NOMO-1 treated with DMSO at 0.1 percent for 48 hours (cell line): ENCODE data around the gene DMXL1.

Source experiments
- DNase-seq: peaks from one replicate; lab custom pipeline; 2025; ENCODE audit not compliant: unreplicated experiment; lab: John Stamatoyannopoulos, UW

The DMXL1 gene

DNA sequence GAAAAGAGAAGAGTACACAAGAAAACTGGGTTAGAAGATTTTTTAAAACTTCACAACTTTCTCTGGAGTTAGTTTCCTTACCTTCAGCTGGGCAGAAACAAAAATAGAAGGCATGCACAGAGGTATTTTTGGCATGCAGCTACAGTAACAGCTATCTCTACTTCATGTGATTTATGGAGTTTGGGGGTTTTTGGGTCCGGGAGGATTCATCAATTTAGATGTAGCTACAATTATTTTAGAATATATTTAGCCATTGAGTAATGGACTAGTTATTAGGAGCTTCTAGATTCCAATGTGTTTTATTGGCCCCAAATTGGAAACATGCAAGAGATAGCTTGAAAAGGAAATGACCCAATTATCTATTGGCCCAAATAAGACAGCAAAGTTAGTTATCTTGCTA, 193.3 kb downstream of the DMXL1 start:
- no peak for DNase-seq

DNA sequence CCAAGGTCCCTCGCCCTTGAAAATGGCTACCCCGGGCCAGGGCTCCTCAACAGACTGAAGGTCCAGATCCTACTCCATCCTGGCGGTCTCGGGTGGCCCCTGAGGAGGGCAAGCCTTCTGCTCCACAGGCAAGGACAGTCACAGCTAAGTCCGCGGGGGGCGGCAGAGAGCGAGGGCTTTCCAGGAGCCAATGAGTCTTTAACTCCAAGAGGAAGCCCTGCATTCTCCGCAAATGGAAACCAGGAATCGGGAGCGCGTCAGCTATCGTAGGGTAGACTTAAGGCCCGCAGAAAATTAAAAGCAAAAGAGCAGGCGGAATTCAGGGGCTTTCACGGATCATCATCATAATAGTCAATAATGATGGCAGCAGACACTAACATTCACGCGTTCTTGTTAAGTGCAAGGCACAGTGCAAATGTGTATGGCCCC, 197.1 kb downstream of the DMXL1 start:
- peak; percentile 95 for DNase-seq

DNA sequence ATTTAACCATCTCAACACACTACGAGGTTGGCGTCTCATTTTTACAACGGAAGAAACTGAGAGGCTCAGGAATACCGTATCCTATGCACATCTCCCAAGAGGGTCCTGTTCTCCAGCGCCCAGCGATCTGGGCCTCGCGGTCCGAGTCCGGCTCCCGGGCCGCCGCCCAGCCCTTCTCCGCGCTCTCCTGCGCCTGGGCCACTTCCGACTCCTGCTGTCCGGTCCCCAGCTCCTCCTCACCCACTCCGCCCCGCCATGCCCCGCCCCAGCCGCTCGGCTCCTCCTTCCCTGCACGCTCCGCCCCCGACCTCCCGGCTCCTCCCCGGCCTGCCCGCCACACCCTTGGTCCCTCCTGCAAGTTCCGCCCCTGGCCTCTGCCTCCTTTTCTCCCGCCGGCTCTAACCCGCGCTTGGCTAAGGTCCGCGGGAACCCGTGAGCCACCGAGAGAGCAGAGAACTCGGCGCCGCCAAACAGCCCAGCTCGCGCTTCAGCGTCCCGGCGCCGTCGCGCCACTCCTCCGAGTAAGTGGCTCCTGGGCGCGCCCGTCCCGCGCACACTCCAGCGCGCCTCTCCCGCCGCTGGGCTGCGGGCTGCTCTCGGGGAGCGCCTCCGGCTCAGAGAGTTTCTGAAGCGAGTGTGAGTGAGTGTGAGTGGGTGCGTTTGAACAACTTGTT, 197.6 kb downstream of the DMXL1 start:
- peak; percentile 93 for DNase-seq

DNA sequence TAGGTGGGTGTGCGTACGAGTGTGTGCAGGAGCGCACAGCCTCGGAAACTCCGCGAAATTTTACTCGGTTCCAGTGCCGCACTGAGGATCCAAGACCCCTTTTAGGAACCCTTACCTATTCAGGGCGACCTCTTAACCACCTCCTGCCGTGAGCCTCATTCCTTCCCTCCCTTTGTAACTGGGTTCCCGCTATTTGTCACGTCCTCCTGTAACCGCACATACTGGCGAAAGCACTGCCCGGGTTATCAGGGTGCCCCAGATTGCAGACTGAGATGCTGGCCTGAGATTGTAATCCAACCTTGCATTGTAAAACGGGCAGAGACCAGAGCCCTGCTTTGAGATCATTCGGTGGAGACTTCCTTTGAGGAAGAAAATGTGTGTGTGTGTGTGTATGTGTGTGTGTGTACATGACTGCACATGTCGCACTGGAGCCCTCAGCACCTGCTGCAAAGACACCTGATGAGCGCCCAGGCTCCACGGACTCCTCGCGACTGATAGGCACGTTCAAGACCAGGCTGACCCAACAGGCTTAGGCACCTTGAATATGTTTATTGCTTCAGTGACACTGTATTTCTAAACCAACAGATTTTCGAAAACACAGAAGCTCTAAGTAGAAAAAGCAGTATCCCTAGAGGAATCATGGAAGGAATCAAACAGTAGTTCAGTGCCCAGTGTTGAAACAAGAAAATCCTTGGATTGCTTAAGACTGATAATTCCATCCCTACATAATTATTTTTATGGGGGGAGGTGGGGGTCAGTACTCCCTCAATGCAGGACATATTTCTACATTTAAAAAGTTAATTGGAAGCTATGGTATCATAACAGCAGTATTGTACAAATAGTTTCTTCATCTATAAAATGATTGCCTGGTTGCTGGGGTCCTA, 198.4 kb downstream of the DMXL1 start:
- no peak for DNase-seq

DNA sequence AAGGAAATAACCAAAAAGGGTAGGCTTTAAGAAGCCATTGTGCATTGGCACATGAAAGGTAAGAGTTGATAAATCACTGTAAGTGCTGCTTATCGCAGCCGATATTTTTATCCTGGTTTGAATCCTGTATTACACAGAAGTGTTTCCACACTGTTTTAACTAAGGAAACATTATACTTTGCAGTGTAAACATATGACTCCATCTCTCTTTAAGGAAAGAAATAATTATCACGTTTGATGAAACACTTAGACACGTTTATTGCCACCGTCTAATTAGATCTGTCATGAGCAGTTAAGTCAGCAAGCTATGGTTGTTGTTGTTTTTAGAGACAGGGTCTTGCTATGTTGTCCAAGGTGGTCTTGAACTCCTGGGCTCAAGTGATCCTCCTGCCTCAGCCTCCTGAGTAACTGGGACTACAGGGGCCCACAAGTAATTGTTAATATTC, 199.3 kb downstream of the DMXL1 start:
- DNase-seq: no peak

DNA sequence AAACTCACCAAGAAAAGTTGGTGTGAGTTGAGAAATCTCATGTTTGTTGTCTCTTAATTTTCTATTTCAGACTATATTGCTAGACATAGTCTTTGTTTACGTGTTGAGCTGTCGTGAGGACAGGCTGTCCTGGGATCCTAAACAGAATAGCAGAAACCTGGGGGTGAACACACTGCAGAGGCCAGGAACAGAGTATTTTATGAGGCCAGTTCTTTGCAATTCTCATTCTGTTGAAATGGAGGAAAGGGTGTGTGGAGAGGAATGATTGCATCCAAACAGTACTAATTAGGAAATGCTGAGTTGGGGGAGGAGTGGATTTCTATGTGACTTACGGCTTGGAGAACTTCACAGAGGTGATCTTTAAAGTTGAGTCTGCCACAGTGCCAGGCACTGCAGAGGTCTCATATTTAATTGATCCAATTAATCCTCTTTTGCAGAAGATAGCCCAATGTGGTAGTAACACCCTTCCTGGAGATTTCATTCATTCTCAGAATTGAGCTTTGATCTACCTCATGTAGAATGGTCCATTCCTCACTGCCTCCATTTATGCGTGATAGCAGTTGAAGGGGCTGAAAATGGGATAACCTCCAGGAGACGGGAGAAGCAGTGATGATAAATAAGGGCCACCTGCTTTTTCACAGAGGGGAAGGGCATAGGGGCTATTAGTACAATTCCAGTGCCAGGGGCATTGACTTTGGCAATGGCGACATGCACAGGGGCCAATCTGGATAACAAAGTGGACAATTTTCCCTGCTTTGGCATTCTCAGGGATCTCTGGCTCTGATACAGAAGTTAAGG, 200.3 kb downstream of the DMXL1 start:
- DNase-seq: no peak

DNA sequence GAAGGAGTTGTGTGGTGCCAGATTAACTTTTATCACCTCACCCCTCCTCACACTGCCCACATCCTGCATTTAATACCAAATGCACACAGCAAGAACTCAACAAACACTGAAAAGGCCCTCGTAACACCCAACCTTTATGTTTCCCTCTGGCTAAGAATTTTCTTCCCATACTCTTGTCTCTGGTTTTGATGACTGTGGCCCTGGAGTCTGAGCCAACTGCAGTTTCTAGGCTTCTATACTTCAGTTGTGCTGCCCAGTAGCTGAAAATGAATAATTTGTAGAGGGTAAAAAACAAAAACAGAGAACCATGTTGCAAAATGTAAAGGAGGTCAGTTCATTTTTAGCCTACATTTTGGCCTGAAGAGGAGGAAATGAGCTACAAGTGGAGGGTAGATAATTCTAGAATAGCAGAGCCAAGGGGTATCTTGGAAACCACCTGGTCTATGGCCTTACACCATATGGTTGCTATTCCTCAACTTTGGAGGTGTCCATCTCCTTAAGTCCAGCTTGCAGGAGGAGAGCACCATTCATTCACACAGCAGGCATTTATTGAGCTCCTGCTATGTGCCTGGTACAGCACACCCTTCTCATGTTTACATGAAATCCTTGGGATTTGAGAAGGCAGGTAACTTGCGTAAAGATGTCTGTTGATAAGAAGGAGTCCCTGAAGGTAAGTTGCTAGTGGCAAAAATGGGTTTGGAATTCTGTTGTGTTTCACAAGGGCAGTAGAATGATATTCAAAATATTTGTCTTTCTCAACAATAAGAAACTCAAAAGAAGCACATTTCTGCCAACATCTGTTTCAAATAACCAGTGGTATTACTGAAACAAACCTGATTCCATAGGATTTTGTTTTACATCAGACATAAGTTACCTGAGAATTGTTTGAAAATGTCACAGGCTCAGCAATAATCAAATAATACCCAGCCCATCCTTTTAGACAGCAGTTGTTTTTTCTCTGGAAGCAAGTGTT, 201.2 kb downstream of the DMXL1 start:
- no peak for DNase-seq

DNA sequence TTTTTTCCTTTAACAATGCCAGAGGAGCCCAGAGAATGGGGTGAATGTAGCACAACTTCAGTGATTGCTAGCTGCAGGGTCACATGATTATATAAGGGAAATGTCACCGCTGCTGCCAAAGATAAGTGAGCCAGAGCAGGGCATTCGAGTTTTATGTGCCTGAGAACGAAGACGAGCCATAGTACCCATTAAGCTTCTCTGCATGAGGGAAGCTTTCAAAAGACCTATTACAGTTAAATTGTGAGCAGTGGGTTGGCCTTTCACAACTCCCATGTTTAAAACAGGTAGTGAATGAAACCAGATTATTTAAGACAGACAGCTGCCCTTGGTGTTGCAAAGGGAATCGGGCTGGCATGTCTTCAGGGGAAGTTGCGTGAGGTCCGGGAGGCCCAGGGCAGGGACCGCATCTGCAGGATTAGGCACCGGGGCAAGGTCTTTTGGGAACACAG, 202.5 kb downstream of the DMXL1 start:
- DNase-seq: peak; percentile 94

DNA sequence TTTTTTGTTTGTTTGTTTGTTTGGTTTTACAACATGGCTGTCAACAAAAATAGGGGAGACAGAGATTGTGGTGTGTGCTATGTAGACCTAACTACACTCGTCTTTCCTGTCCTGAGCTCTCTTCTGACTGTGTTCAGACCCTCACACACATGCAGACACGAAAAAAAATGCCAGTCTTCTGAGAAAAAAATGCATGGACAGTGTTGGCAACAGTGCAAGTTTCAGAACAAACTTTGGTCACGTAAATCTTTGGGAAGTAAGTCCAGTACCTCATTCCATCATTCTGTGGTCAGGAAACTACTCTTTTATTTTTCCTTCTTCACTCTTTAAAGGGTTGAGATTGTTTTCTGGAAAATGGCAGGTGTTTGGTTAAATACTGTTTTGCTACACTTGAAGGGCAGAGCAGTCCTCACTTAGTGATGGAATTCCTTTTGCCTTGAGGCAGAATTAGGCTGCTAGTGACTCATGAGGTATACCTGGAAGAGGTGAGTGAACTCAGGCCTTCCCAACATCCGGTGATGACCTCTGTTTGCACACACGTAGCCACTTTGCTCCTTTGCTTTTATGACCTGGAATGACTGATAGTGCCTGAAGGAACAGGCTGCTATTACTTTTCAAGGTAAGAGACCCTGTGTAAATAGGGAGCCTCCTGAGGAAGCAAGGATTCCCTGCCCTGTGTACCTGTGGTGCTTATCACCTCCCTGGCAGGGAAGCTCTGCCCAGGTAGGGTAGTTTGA, 203.3 kb downstream of the DMXL1 start:
- DNase-seq: no peak

DNA sequence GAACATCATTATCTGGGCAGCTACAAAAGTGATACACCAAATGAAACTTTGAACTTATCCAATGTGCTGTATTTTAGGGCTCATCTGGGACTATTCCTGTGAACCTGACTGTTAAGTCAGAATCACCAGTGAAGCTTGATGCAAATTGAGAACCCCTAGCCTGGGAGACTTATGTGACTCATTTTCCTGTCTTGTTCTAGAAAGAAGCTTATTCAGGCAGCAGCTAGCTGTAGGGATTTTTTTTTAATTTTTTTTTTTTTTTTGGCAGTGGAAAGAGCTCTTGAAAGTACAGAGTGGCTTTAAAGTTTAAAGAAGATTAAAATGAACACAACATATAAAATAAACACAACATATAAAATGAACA, 203.9 kb downstream of the DMXL1 start:
- DNase-seq: peak; percentile 44

DNA sequence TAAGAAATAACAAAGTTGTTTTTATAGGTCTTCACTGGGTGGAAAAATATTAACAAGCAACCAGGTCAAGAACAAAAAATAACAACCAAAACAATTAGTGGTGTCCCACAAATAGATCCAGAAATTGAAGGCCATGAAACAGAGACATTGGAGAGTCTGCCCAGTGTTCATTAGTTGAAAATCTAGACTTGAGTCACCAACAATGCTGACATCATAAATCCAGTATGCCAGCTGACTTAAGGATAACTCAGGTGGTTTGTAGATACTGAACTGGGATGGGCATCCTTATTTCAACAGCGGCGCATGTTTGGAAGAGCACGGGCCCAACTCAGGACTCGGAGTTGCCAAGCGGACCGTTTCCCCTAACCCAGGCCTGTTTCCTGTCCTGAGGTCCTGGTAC, 204.3 kb downstream of the DMXL1 start:
- DNase-seq: peak; percentile 18

DNA sequence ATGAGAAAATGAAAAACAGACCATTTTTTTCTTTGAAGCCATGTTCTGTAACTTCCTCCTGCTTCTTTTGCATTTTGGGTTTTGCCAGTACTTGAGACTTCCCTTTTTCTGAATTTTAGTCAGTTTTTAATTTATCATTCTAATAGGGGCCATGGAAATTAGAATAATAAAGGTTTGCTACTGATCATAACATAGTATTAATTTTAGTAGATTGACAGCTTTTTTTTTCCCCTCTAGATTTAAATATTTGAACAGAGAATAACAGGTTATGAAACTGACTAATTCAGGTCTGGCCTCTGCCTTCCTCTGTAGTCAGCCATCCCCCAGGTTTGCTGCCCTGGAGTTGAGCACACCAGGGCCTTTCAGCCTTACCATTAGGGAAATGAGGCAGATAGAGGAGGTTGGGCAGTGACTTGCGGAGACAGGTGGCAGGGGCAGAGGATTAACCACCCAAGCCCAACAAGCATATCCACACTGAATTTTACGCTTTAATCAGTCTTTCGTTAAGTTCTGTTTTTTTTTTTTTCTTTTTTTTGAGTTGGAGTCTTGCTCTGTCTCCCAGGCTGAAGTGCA, 204.8 kb downstream of the DMXL1 start:
- peak; percentile 77 for DNase-seq

DNA sequence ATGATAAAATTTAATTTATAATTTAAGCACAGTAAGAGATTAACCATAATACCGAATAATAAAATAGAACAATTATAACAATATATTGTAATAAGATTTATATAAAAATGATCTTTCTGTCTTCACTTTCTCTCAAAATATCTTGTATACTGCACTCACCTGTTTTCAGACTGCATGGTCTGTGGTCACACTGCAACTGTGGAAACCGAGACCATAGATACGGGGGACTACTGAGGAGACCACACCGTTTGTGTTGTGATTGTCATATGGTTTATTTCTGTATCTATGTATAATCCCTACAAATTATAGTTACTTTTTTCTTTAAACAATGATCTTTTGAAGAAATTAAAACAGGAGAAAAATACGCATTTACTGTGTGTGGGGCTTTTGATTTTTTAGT, 206.1 kb downstream of the DMXL1 start:
- DNase-seq: no peak

DNA sequence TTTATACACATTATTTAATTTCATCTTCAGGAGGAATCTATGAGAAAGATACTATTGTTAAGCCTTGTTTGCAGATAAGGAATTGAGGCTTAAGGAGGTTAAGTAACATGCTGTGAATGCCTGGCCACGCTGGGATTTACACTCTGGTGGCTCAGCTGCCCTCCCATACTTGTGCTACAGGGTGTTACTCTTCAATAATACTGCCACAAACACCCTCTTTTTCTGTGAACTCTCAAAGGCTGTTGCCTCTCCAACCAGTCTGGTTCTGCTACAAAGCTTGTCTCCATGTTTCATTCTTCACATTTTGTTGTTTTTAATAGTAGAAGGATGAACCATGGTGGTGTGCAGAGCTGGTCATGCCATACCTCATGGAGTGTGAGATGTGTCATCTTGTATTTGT, 208.2 kb downstream of the DMXL1 start:
- no peak for DNase-seq

DNA sequence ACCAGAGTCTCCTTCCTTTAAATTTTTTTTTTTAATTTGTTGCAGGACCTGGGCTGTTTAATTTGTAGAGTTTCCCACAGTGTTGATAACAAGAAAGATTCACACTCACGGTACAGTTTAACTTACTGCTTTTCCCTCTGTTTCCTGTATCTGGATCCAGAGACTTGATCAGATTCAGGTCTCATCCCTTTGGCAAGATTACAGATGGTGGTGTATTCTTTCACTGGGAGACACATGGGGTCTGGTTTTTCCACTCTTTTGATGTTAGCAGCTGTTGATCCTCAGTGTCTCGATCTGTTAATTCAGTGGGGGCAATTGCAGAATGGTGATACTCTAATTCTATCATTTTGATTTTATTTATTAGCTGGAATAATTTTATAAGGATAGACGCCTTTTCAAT, 209.5 kb downstream of the DMXL1 start:
- no peak for DNase-seq

DNA sequence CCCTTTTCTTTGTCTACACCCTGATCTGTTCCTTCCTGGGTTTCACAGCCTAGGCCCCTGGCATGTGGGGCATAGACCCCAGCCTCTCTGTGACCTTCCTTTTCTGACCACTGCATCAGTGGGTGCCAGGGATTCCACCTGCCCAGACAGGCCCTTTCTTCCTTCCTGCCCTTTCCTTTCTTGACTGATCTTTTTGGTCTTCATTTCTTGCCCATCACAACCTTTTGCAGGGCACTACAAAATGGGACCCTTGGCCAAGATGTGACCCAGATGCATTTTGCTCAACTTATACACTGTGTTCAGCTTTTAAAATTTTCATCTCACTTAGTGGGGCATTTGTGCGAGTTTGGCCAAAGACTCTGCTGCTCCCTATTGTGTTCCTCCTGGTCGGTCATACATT, 211.7 kb downstream of the DMXL1 start:
- DNase-seq: no peak

DNA sequence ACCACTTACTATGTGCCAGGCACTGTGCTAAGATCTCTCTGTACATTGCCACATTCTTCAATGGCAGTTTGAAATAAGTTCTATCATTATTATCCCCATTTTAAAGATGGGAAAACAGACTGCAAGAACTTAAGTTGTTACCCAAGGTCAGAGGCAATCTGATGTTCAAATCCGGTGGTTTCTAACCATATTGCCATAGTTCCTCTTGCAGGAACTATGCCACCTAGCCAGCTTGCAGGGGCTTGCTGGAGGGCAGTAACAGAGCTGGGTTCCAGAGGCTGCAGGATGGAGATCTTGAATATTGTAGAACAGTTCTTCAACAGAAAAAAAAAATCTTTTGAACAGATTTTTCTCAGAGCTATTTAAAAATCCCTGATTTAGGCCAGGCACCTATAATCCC, 213.1 kb downstream of the DMXL1 start:
- no peak for DNase-seq

DNA sequence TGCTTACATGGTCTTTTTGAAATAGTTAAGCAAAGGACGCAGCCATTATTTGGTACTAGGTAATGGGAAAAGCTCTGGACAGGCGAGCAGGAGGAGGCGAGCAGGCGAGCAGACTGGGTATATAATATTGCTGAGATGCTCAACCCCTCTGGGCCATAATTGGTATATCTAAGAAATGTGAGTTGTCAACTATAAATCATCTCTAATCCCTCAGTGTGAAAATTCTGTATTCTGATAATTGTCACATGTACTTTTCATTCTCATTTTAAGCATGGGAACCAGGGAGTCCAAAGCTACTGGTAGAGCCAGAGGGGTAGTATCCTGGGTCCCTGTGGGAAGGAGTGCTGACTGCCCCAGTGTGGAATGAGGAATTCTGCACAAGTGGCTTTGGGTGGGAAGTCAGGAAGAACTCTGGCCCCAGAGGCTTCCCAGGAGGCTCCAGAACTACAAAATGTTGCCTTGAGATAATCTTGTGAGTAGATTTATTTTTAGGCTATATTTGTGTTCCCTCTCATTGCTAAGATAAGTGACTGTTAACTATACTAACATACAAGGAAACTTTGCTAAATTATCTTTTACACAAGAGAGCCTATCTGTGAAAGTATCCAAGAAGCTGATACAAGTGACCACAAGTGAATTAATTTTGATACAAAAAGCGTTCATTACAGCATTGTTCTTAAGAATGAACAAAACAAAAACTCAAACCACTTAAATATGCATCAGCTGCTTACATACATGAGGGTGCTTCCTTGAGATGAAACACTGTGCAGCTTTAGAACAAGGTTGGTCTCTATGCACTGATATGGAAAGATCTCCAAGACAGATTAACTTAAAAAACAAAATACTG, 214.4 kb downstream of the DMXL1 start:
- DNase-seq: no peak
